Left renal cortex interstitium (tissue), 4 donors: Measurements from ENCODE around the gene RFX6. TPM values are rescaled to one million over a fixed set of nuclear protein-coding genes. Genes with fewer than 3 reads are reported as not detected.

ENCODE experiments used
- DNase-seq, 4 donors: peaks; one replicate each; pipeline ENCODE4 v3.0.0-alpha.2; 2013; ENCODE audit warnings: low read depth in 4 of 4, low spot score in 2 of 4, missing footprints in 1 of 4
- polyA plus RNA-seq, 4 donors: library from polyadenylated mRNA; unstranded; fragments of 120-200 nt; gene quantifications; one replicate each; pipeline ENCODE4 v1.2.1, GENCODE V29; 2013; ENCODE audit not compliant: insufficient read length in 4 of 4

Gene RFX6
- polyA plus RNA-seq, 4 donors = 0.06 to 0.08 TPM; not detected in 2

DNA sequence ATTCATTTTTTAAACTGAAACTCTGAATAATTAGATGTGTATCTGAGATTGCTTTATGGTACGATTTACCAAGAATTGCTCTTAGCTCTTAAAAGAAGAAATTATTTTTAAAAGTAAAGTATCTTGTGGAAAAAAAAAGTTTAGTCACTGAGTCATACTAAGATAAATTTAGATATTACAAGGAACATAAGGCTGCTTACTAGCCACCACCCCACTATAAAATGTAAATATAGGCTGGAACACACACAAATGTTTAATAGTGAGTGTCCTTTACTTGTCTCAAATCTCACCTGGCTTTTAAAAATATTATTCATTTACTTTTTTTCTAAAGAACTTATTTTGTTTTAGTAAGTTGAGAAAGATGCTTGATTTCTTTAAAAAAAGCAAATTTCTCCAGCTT is 17.6 kb downstream of the RFX6 start:
- no peak for DNase-seq

DNA sequence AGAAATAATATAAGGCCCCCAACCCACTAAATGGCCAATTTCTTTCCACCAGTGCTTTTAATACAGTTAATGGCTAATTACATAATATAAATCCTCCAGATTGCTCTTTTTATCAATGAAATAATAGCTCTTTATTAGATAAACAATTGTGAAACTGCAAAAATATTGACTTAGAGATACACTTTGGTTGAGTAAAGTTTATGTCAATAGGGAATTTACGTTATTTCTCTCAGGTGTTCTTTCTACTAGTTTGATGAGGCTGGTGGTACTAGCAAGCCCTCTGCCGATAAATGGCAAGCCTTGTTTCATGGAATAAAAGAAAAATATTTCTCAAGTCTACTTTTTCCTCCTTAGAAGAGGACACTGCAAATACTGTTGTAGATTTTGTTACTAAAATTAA is 18.9 kb downstream of the RFX6 start:
- no peak for DNase-seq

DNA sequence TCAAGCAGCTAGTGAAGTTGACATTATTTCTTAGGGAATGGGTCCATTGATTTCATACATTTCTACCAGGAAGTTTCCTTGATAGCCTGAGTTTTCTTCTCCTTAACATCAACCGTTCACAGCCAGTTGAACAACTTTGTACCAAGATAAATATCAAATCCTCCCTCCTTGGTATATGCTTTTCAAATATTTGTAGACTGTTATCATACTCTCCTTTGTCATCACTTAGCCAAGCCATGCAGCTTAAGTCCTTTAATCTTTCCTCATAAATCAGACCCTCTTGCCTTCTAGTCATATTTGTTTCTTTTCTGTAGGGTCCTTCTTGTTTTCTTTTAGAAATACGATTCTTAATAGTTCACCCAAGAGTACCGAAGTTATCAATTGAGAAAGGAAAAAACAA is 25.6 kb downstream of the RFX6 start:
- no peak for DNase-seq

DNA sequence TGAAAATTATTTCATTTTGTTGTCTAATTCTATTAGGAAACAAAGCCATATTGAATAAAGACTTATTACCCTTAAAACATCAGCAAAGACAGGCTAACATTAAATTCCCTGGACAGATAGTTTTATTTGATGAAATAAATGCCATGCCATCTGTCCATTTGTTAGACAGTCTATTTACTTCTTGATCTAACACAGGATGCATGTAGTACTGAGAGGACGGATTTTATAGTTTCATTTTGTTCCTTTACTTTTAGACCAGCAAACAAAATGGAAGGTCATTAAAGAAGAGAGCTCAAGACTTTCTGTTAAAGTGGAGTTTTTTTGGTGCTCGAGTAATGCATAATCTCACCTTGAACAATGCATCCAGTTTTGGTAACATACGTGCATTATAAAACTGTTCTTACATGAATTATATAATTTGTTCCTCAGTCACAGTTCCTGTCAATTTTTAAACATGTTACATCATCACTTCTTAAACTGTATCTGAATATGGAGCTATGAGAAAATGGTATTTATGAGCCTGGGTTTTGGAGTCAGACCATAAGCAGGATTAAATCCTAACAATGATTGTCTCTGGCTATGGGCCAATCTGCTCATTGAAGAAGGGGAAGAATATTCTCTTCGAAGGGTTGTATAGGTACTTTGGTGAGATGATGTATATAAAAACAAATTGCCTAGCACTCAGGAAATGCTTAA is 46.0 kb downstream of the RFX6 start:
- no peak for DNase-seq

DNA sequence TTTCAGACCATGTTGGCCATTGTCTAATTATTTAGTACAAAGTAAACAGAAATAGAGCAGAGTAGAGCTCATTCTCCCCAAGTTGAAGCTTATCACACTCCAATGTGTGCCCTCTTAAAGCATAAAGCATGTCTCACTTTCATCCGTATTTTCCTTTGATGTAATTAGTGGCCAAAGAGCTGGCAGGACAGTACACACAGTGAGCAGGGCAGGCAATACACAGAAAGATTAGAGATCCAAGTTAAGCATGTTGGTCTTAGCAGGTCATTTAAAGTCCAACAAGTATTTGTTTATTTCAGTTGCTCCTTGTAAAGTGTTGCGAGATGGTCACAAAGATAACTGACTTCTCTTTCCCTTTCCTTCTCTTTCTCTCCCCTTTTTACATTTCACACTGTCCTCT is 47.2 kb downstream of the RFX6 start:
- no peak for DNase-seq

DNA sequence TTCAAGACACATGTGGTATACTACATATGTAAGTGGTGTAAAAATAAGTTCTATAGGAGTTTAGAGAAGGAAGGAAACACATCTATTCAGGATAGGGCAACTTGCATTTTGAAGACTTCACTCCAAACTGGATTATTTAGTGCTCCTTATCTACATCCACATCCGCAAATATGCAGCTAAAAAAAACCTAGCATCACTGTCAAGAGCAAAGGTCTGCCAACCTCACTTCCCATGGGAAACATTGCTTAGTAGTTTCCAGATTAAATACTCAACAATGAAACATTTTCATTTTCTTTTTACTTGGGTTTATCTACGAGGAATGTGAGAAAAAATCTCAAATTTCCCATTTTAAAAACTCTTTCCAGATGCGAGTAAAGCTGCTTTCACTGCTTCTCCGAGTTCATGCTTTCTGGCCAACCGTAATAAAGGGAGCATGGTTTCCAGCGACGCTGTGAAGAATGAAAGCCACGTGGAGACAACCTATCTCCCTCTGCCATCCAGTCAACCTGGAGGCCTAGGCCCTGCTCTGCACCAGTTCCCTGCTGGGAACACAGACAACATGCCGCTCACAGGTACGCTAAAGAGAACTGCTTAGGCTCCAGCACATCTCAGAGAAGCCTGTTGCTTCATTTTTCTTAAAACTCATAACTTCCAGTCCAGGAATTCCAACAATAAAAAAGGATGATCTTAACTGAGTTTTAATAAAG is 48.2 kb downstream of the RFX6 start:
- DNase-seq = no peak

DNA sequence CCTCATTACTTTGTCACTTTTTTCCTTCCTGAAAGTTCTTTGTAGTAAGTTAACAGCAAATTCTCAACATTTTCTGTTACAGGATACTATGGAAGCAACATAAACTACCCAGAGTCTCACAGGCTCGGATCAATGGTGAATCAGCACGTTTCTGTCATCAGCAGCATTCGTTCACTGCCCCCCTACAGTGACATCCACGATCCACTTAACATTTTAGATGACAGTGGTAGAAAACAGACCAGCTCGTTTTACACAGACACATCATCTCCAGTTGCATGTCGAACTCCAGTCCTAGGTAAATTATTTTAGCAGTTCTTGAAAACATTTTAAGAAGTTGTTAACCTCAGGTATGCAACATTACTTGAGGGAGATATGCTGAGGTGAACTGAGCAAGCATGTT is 51.6 kb downstream of the RFX6 start:
- no peak for DNase-seq

DNA sequence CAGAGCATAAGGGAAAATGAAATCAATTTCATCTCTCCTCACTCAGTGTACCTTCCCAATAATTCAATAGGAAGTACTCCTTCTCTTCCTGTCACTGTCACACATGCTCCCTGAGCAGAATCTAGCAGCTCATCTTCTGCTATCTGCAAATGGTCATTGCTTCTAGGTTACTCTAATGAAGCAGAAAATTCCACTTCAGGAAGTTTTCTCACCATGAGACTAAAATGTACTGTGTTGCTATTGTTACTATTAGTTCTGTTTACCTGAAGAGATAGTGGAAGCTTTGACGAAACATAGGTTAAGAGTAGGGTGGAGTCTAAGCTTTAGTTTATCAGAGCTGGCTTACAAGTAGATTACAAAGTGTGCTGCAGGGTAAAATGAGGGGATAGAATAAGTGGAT is 52.8 kb downstream of the RFX6 start:
- no peak for DNase-seq

DNA sequence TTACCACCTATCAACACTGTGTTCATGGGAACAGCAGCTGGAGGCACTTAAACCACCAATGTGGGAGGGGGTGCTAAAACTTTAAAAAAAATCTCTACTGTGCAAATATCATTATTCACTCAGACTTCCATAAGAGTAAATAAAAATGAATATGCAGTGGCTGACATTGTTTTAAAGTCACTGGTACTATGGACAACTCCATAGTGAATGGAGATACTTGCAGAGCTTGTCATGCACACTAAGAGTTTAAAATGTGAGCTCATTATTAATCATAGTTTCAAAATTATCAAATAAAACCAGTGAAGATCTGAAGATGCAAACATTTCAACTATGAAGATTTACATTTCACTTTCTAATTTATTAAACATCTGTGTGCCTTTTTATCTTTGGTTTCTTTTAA is 54.4 kb downstream of the RFX6 start:
- DNase-seq = no peak

DNA sequence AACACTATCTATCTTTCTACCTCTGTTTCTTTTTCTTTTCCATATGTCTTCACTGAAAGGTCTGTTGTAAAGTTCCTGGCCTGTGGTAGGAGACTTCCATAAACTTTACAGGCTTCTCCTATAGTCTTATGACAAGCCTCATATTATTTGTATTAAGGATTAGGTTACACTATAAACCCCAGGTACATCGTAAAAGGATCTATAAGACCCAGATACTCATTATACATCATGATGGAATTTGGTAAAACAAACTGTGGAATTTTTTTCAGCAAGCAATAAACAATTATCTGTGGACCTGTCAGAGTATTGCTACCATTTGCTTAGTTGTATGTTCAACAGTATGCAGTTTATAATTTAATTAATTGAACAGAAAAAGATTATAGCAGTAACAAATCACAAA is 55.5 kb downstream of the RFX6 start:
- DNase-seq = no peak

DNA sequence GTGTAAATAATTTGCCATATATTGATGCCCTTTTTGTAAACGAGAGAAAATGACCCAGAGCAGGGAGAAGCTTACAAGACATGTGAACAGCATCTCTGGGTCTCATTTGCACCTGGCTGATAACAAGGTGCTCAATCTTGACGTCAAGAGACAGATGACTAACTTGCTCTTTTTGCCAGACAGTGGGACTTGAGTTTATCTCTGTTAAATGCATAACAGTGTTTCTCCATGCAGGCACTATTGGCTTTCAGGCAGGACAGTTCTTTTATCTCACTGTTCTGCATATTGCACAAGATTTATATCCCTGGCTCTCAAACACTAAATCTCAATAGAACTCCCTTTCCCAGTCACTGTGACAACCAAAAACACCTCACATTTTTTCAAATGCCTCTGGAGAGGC is 56.4 kb downstream of the RFX6 start:
- no peak for DNase-seq

DNA sequence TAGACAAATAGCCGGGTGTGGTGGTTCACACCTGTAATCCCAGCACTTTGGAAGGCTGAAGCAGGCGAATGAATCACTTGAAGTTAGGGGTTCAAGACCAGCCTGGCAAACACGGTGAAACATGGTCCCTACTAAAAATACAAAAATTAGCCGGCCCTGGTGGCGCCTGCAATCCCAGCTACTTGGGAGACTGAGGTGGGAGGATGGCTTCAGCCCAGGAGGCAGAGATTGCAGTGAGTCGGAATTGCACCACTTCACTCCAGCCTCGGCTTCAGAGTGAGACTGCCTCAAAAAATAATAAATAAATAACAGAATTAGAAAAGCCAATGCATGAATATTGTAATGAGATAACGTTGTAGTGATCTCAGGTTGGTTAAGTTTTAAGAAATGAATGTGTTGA is 61.3 kb downstream of the RFX6 start:
- no peak for DNase-seq

DNA sequence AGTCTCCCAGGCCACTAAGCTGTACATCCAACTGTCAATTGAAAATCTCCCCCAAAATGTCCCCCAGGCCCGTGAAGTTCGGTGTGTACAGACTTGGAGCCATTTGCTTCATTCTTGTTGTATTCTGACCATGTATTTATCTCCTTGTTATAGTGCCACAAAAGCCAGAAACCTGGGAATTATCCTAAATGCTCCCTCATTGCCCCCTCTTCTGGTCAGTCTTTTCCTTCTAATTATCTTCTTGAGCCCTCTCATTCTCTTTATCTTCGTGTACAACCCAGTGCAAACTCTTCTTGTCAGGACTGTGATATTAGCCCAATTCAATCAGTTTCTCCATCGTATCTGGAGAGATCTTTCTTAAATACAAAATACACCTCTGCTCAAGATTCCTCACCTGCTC is 64.7 kb downstream of the RFX6 start:
- no peak for DNase-seq

DNA sequence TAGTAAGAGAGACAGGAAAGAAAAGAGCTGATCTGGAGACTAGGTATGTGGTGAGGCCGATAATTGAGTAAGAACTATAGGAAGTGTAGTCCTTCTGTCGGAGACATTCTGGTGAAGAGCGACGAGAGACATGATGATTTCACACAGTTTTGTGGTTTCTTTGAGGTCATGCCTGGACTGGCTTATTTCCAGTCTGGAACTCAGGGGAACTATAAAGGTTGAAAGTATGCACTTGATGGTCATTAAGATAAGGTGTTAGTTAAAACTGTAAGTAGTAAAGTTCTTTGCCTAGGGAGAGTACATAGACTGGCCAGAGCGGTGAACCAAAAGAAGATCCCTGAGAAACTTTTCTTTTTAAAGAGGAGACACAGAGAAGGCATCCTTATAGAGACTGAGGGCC is 68.8 kb downstream of the RFX6 start:
- no peak for DNase-seq

DNA sequence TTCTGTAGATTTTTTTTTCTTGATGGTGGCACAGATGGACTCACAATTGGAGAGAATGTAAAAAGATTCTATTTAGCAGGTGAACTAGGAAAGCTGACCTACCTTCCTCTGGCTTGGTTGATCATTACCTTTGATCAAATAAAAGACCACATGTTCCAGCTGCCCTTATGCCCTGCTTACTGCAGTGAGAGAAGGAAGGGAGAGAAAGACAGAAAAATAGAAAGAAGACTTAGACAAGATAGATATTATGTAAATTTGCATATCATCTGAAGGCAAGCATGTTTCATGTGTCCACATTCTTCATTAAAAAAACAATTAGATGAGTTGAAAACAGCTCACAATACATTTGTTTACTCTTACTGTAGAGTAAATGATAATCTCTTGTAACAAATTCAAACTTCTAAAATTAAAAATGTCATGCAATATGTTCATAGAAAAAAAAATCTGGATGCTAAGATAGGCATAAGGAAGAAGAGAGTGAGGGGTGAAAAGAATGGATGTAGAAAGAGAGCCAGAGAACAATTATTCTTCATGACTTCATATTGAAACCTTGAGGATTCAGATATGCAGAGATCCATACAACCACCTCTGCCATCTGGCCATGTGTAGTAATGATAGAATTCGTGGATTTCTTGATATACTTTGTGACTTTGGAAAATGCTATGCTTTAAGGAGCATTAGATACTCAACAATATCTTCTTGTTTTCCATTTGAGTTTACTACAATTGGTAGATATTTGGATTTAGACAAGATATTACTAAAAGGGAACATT is 71.7 kb downstream of the RFX6 start:
- DNase-seq = no peak

DNA sequence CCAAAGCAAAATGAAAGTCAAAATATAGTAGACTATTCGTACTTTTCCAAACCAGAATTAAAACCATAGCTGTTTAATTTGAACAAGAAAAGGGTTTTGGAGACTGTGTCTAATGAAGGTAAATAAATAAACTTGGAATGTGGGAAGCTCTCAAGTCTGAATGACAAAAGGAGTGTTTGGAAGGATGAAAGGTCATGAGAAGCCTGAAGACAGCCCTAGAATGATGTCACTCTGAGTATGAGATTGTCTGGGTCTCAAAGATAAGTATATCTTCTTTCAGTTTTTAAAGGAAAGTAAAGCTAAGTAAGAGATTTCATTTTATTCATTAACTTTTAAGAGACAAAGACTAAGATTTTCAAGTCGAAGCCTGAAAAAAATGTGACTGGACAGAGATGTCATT is 72.9 kb downstream of the RFX6 start:
- DNase-seq = no peak

DNA sequence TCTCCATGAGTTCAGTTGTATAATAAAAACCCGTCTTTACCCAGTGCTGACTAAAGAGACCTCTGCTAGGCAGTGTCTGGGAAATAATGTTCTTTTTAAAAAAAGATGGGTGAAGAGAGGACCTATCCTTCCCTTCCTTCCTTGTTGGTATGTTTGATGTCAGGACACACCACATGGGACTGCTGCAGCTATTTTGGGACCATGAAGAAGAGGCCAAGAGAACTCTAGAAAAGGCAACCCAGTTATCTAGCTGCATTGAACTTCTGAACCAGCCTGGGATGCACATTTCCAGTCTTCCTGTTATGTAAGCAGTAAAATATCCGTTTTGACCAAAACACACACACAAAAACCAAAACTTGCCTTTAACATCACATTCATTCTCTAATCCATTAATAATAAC is 77.3 kb downstream of the RFX6 start:
- DNase-seq = no peak

DNA sequence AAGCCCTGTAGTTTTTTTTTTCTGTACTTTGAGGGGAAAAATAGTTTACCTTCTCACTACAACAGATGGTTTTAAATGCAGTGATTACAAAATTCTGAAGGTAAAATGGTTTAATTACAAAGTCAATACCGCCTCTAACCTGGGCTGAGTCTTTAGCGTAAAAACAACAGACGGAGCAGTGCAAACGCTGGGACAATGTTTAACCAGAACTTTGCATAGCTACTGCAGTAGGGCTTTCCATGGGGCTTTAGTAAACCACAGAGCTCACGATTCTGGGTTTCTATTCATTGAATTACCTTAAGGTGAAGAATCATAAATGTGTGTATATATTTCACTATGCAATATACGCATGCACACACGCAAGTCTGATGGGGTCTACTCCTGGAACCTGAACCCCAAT is 77.9 kb downstream of the RFX6 start:
- peak in 1 of 4 donors; percentile 19 for DNase-seq

DNA sequence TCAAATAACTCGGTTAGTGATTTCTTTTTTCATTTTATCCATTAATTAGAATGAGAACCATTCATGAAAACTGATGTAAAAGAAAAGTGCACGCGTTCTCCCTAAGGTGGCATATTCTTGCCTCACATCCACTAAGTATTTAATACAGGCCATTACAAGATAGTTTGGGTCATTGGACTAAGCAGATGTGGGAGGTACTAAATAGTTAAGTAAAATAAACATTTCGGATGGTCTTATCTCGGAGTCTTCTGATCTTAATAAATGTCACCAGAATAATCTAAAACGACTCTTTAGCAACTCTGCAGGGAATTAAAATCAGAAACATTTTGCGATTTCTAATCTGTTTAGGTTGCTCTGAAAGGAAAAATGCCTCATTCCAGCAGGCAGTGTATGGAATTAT is 78.7 kb downstream of the RFX6 start:
- DNase-seq = no peak

DNA sequence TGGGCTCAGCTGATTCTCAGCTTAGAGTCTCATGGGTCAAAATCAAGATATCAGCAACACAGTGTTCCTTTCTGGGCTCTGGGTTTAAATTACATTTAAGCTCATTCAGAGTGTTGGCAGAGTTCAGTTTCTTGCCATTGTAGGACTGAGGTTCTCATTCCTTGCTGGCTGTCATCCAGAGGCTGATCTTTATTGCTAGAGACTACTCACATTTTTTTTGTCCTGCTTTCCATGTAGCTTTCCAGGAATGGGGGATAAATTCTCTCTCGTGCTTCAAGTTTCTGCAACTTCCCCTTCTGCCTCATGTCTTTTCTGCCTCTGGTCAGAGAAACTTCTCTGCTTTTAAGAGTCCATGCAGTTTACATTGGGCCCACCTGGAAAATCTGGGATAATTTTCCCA is 86.9 kb downstream of the RFX6 start:
- no peak for DNase-seq

DNA sequence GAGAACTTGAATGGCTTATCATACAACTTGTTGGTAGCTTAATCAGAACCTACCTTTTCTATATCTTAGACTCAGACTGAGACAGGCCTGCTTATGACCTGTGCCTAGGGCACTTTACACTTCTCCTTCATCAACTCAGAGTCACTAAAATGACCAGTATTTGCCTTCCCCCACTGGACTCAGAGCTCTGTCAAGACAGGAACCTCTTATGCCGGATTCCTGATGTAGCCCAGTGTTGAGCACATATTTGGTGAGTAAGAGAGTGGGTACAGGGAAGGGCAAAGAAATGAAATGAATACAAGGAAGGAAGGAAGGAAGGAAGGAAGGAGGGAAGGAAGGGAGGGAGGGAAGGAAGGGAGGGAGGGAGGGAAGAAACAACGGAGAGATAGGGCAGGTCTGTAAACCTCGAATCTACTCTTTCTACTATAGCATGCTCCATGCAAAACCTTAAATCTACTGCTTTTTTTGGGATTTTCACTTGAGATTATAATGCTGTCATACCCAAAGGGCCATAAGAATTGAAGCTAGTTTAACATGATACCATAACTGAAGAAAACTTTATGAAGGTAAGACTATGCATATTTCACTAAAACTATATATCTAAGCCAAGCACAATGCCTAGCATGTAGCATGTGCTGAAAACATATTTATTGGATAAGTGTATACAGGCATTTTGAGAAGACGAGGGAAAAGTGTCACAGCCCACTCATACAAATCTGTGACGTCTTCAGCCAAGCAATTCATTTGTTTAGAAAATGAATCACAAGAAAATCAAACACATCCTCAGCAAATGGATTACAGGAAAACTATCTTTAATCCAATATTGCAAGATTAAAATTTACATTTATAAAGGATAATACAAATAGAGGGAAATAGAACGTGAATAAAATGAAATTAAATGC is 89.9 kb downstream of the RFX6 start:
- no peak for DNase-seq
